ENCODE measurements around the gene CCDC12. TPM values are rescaled to one million over a fixed set of nuclear protein-coding genes. Genes with fewer than 3 reads are reported as not detected.

The CCDC12 gene
- total RNA-seq, 4 donors from 2014 or later, result 14.3 to 52.2 (median 42.0) TPM

DNA sequence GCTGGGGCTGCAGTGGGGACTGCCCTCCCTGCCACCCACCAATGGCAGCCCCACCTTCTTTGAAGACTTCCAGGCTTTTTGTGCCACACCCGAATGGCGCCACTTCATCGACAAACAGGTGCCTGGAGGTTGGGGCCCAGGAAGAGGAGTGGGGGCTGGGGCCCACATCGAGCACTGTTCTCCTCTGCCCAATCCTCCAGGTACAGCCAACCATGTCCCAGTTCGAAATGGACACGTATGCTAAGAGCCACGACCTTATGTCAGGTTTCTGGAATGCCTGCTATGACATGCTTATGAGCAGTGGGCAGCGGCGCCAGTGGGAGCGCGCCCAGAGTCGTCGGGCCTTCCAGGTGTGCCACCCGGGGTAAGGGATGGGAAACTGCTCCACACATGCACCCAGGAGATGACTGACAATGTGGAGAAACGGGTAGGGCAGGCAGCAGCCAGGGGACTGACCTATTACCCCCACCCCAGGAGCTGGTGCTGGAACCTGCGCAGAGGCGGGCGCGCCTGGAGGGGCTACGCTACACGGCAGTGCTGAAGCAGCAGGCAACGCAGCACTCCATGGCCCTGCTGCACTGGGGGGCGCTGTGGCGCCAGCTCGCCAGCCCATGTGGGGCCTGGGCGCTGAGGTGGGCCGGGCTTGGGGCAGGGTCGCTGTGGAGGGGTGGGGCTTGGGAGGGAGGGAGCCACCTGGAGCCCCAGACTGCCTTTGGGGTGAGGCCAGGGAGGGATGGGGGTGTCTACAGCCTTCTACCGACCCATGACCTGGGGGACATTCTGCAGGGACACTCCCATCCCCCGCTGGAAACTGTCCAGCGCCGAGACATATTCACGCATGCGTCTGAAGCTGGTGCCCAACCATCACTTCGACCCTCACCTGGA lies 25.9 kb upstream of the CCDC12 start:
- Histone ChIP-seq H3K27ac (no peak overlapping the region), H3K27me3 (no peaks in the 10 kb centered on the region), H3K4me3 (no peak overlapping the region), H3K36me3 (peaks cover 0 to 92% of the 10 kb centered on the region in 2 donors), H3K4me1 (peaks cover 0 to 8% (median 0%) of the 10 kb centered on the region in 3 donors), H3K9me3 (no peaks in the 10 kb centered on the region)
- no peak for TF ChIP-seq POLR2AphosphoS5 (IDR thresholded peaks at IDR 0.05)
- TF ChIP-seq POLR2A (IDR thresholded peaks at IDR 0.05), result no peak
- TF ChIP-seq EP300 (IDR thresholded peaks at IDR 0.05), result no peak
- TF ChIP-seq, protein P1, sequence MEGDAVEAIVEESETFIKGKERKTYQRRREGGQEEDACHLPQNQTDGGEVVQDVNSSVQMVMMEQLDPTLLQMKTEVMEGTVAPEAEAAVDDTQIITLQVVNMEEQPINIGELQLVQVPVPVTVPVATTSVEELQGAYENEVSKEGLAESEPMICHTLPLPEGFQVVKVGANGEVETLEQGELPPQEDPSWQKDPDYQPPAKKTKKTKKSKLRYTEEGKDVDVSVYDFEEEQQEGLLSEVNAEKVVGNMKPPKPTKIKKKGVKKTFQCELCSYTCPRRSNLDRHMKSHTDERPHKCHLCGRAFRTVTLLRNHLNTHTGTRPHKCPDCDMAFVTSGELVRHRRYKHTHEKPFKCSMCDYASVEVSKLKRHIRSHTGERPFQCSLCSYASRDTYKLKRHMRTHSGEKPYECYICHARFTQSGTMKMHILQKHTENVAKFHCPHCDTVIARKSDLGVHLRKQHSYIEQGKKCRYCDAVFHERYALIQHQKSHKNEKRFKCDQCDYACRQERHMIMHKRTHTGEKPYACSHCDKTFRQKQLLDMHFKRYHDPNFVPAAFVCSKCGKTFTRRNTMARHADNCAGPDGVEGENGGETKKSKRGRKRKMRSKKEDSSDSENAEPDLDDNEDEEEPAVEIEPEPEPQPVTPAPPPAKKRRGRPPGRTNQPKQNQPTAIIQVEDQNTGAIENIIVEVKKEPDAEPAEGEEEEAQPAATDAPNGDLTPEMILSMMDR (IDR thresholded peaks at IDR 0.05), result no peak
- 88 to 100% methylated on average over 2 to 5 of the region's 35 CpGs for WGBS, 2 donors (ENCODE audit: low coverage in 1 of 2)
- ATAC-seq, result no peak

DNA sequence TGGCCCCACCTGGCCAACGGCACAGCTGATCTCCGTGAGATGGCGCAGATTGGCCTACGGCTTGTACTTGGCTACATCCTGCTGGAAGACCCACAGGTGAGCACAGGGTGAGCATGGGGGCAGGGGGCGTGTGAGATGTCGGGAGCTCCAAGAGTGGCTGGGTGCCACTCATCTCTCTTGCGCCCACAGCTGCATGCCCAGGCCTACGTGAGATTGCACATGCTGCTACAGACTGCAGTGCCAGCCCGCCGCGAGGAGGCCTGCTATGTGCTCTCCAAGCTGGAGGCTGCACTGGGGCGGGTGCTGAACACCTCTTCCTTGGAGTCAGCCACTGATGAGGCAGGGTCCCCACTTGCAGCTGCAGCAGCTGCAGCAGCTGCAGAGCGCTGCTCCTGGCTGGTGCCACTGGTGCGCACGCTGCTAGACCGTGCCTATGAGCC lies 25.2 kb upstream of the CCDC12 start:
- H3K27me3 ChIP-seq, result no peaks in the 10 kb centered on the region
- H3K4me3 ChIP-seq, result no peak overlapping the region
- peaks cover 0 to 8% (median 0%) of the 10 kb centered on the region in 3 donors for H3K4me1 ChIP-seq
- no peaks in the 10 kb centered on the region for H3K9me3 ChIP-seq
- 100% methylated on average over 1 of the region's 16 CpGs; no CpG with 5 or more reads in 1 of the 2 donors for WGBS, 2 donors (ENCODE audit: low coverage in 1 of 2)
- no peak overlapping the region for H3K27ac ChIP-seq
- TF ChIP-seq POLR2AphosphoS5 (IDR thresholded peaks at IDR 0.05) (no peak), EP300 (IDR thresholded peaks at IDR 0.05) (no peak), POLR2A (IDR thresholded peaks at IDR 0.05) (no peak)
- TF ChIP-seq, protein P1 (IDR thresholded peaks at IDR 0.05), result no peak
- ATAC-seq, result no peak
- H3K36me3 ChIP-seq, result peaks cover 0 to 93% of the 10 kb centered on the region in 2 donors

DNA sequence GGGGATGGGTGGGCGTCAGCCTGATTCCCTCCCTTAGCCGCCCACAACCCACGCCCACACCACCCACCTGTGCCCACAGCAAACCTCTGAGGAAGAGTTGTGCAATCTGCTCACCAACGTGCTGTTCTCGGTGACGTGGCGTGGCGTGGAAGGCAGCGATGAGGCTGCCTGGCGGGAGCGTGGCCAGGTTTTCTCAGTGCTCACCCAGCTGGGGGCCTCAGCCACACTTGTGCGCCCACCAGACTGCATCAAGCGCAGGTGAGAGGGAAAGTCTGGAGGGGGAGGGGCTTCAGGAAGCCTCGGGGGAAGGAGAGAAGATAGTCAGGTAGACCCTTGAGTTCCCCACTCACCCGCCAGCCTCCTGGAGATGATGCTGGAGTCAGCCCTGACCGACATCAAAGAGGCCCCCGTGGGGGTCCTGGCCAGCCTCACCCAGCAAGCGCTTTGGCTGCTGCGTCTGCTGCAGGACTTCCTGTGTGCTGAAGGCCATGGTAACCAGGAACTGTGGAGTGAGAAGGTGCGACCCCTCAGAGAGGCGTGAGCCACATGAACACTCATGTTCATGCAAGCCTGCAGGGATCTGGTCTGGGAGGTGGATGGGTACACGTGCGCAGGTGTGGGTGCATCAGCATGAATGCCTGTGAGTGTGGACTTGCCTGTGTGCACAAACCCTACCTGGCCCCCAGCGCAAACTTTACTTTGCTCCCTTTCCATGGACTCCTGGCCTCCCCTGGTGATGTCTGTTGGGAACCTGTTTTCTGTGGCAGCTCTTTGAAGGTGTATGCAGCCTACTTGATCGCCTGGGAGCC lies 24.6 kb upstream of the CCDC12 start:
- Histone ChIP-seq H3K27ac (no peak overlapping the region), H3K9me3 (no peaks in the 10 kb centered on the region), H3K27me3 (no peaks in the 10 kb centered on the region), H3K4me1 (peaks cover 0 to 8% (median 0%) of the 10 kb centered on the region in 3 donors), H3K4me3 (no peak overlapping the region), H3K36me3 (peaks cover 0 to 92% of the 10 kb centered on the region in 2 donors)
- no peak for ATAC-seq
- WGBS, 2 donors (ENCODE audit: low coverage in 1 of 2), result 78 to 100% methylated on average over 2 to 3 of the region's 25 CpGs
- TF ChIP-seq POLR2A (IDR thresholded peaks at IDR 0.05), result no peak
- no peak for TF ChIP-seq POLR2AphosphoS5 (IDR thresholded peaks at IDR 0.05)
- TF ChIP-seq EP300 (IDR thresholded peaks at IDR 0.05), result no peak
- TF ChIP-seq, protein P1 (IDR thresholded peaks at IDR 0.05), result no peak

DNA sequence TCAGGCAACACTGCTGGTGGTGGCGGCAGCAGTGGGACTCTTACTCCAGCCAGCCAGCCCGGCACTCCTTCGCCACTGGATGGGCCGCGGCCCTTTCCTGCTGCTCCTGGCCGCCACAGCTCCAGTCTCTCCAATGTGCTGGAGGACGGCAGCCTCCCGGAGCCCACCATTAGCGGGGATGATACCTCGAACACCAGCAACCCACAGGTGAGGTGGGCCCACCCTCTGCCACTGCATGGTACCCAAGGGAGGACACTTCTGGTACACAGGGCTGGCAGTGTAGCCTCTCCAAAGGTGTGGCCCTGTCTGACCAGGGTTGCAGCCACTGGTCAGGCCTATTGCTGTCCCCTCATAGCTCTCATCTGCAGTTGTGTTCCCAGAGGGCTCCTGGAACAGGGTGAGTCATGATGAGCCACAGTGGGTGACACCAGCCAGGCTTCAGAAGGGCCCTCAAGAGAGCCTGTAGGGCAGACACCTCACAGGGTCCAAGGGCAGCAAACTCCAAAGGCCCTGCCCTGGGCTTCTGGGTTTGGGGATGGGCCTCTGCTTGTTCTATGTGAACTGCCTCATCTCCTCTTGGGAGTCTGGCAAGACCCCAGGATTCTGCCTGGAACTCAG lies 23.8 kb upstream of the CCDC12 start:
- TF ChIP-seq, protein P1 (IDR thresholded peaks at IDR 0.05), result no peak
- no peak for TF ChIP-seq POLR2AphosphoS5 (IDR thresholded peaks at IDR 0.05)
- Histone ChIP-seq H3K27me3 (no peaks in the 10 kb centered on the region), H3K4me1 (peaks cover 0 to 8% (median 0%) of the 10 kb centered on the region in 3 donors), H3K9me3 (no peaks in the 10 kb centered on the region), H3K36me3 (peaks cover 0 to 92% of the 10 kb centered on the region in 2 donors), H3K27ac (no peak overlapping the region), H3K4me3 (no peak overlapping the region)
- ATAC-seq, result no peak
- no CpG with 5 or more reads among the region's 10 CpGs for WGBS, 2 donors (ENCODE audit: low coverage in 1 of 2)

Data from gastroesophageal sphincter (tissue), 4 donors.